Large intestine (tissue), 3 donors: ENCODE data around the gene CRAT. TPM values are rescaled to one million over a fixed set of nuclear protein-coding genes. Genes with fewer than 3 reads are reported as not detected.

Experiments used
- DNase-seq, 2 donors: peaks; one replicate each; pipeline versions ENCODE4 v3.0.0 to v3.0.0-alpha.2; 2013
- H3K27ac ChIP-seq: one replicate; pipeline ENCODE4 v1.5.1; 2013; ENCODE audit warnings: low read length
- H3K27me3 ChIP-seq: 2 replicates; pipeline ENCODE4 v1.6.1; 2013; ENCODE audit warnings: low read length; ENCODE audit not compliant: control insufficient read depth, insufficient read depth
- H3K36me3 ChIP-seq: 2 replicates; pipeline ENCODE4 v1.6.1; 2013; ENCODE audit warnings: low read length; ENCODE audit not compliant: control insufficient read depth, insufficient read depth
- H3K4me1 ChIP-seq: one replicate; pipeline ENCODE4 v1.6.1; 2013; ENCODE audit warnings: low read length; ENCODE audit not compliant: control insufficient read depth, insufficient read depth
- H3K4me3 ChIP-seq: one replicate; pipeline ENCODE4 v1.5.1; 2013; ENCODE audit warnings: low read length
- H3K9me3 ChIP-seq: one replicate; pipeline ENCODE4 v1.6.1; 2013; ENCODE audit warnings: mild to moderate bottlenecking, low read depth, low read length, moderate library complexity; ENCODE audit not compliant: control insufficient read depth
- WGBS: methylation state at CpG from one replicate; pipeline ENCODE4 v1.1.5; 2013; ENCODE audit warnings: low lambda C conversion rate; ENCODE audit not compliant: insufficient coverage; 5-methylcytosine and 5-hydroxymethylcytosine counted together
- polyA plus RNA-seq: library from polyadenylated mRNA; unstranded; fragments of 120-200 nt; gene quantifications from one replicate; pipeline ENCODE4 v1.2.1, GENCODE V29; 2013

CRAT gene
- polyA plus RNA-seq, 1 donor: 84.3 TPM

DNA sequence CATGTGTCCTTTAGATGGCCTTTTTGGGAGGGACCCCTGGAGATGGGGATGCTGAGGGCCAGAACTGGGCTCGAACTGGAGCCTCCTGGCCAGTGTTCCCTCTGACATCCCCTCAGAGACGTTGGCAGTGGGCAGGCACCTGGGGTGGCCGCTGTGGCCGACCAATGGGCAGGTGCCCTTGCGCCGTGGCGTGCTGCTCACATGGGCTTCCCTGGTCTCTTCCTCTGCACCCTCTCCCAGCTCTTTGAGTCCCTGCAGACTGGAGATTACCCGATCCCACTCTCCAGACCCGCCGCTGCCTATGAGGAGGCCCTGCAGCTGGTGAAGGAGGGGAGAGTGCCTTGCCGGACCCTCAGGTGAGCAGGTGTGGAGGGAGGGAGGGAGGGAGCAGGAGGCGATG is 49.6 kb downstream of the CRAT start:
- no peak overlapping the region for H3K27ac ChIP-seq
- H3K36me3 ChIP-seq: peaks cover 68% of the 10 kb centered on the region
- H3K27me3 ChIP-seq: no peaks in the 10 kb centered on the region
- H3K4me3 ChIP-seq: no peak overlapping the region
- WGBS: 80% methylated on average over 1 of the region's 12 CpGs
- no peaks in the 10 kb centered on the region for H3K4me1 ChIP-seq
- H3K9me3 ChIP-seq: no peaks in the 10 kb centered on the region
- DNase-seq: no peak

- peaks cover 61% of the 10 kb centered on the region for H3K36me3 ChIP-seq
- no CpG with 5 or more reads among the region's 37 CpGs for WGBS
- H3K4me1 ChIP-seq: no peaks in the 10 kb centered on the region
- no peak overlapping the region for H3K4me3 ChIP-seq
- no peaks in the 10 kb centered on the region for H3K9me3 ChIP-seq
- DNase-seq: no peak
- no peak overlapping the region for H3K27ac ChIP-seq
- H3K27me3 ChIP-seq: no peaks in the 10 kb centered on the region
Measured at GRCh38 chr9:129059796-129060785, 50.5 kb downstream of the CRAT start.

DNA sequence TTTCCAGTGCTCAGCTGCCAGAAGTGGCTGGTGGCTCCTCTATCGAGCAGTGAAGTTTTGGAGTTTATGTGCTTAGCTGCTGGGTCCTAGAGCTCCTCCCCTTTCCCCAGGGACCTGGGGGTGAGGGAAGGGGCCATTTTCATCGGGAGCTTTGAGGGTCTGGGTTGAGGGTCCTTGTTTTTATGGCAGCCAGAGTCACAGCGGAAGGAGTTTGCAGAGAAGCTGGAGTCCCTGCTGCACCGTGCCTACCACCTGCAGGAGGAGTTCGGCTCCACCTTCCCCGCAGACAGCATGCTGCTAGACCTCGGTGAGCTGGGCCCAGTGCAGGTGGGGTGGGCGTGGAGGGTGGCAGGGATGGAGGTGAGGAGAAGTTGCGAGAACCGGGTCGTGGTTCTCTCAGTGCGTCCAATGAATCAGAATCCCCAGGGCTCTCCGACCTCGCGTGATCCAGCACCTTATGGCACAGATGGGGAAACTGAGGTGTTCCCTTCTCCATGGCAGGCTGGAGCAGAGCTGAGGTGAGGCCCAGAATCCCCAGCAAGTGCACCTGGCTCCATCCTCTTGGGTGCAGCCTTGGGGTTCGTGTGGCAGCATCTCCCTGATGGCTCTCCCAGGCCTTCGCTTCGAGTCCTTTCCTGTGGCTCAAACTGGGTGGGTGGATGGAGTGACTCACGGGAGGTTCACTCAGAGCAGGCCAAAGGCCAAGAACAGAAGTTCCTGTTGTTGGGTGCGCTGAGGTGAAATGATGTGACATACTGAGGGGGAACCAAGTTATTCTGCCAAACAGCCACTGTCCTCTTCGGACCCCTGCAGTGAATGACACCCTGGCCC is 51.4 kb downstream of the CRAT start:
- no peak for DNase-seq
- H3K4me1 ChIP-seq: no peaks in the 10 kb centered on the region
- no peak overlapping the region for H3K4me3 ChIP-seq
- H3K36me3 ChIP-seq: peaks cover 57% of the 10 kb centered on the region
- H3K27ac ChIP-seq: no peak overlapping the region
- no peaks in the 10 kb centered on the region for H3K27me3 ChIP-seq
- no peaks in the 10 kb centered on the region for H3K9me3 ChIP-seq
- no CpG with 5 or more reads among the region's 21 CpGs for WGBS

DNA sequence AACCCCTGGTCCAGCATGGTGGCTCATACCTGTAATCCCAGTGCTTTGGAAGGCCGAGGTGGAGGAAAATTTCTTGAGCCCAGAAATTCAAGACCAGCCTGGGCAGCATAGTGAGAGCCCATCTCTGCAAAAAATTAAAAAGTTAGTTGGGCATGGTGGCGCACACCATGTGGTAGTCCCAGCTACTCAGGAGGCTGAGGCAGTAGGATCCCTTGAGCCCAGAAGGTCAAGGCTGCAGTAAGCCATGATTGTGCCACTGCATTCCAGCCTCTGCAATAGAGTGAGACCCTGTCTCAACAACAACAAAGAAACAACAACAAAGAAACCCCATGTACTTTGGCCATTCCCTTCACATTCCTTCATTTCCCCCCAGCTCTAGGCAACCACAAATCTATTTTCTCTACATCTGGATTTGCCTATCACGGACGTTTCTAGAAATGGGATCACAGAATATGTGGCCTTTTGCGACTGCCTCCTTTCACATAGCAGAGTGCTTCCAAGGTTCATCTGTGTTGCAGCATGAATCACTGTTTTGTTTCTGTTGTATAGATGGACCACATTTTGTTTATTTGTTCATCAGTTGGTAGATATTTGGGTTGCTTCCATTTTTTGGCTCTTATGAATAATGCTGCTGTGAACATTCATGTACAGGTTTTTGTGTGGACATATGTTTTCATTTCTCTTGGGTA is 56.3 kb downstream of the CRAT start:
- H3K27ac ChIP-seq: no peak overlapping the region
- DNase-seq: no peak
- H3K36me3 ChIP-seq: peaks cover 30% of the 10 kb centered on the region
- H3K9me3 ChIP-seq: no peaks in the 10 kb centered on the region
- H3K4me3 ChIP-seq: no peak overlapping the region
- 92% methylated on average over 2 of the region's 5 CpGs for WGBS
- no peaks in the 10 kb centered on the region for H3K4me1 ChIP-seq
- no peaks in the 10 kb centered on the region for H3K27me3 ChIP-seq

DNA sequence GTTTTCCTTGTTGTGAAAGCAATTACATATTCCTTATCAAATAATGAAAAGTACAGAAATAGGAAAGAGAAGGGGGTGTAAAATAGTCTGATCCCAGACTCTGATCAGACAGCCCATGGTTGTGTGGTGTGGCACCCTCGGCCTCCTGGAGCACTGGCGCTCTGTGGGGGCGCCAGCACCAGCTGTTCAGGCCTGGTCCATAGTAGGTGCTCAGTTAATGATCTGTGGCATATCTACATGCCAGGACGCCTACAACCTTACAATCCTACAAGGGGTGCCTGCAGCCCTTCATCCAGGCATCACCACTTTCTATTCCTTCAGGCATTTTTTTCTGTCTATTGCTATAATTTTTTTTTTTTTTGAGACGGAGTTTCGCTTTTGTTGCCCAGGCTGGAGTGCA is 57.6 kb downstream of the CRAT start:
- no CpG with 5 or more reads among the region's 6 CpGs for WGBS
- no peaks in the 10 kb centered on the region for H3K27me3 ChIP-seq
- H3K9me3 ChIP-seq: no peaks in the 10 kb centered on the region
- H3K36me3 ChIP-seq: peaks cover 34% of the 10 kb centered on the region
- H3K4me3 ChIP-seq: no peak overlapping the region
- H3K27ac ChIP-seq: no peak overlapping the region
- H3K4me1 ChIP-seq: no peaks in the 10 kb centered on the region
- no peak for DNase-seq

- Histone ChIP-seq H3K27ac (no peak overlapping the region), H3K4me3 (no peak overlapping the region), H3K36me3 (peaks cover 37% of the 10 kb centered on the region), H3K9me3 (no peaks in the 10 kb centered on the region), H3K4me1 (no peaks in the 10 kb centered on the region), H3K27me3 (no peaks in the 10 kb centered on the region)
- no peak for DNase-seq
- 100% methylated on average over 3 of the region's 8 CpGs for WGBS
Measured at GRCh38 chr9:129052592-129052991, 58.0 kb downstream of the CRAT start.

Other genes starting within 250 kb of the CRAT start
- gene KYAT1, start 228.8 kb downstream of the CRAT start, polyA plus RNA-seq: 6.5 TPM
- gene LRRC8A, start 228.7 kb downstream of the CRAT start, polyA plus RNA-seq: 18.5 TPM
- 19.0 TPM for gene PHYHD1, start 189.8 kb downstream of the CRAT start, polyA plus RNA-seq
- gene DOLK, start 163.2 kb downstream of the CRAT start, polyA plus RNA-seq: 14.8 TPM
- gene NUP188, start 163.1 kb downstream of the CRAT start, polyA plus RNA-seq: 35.3 TPM
- 81.7 TPM for gene SH3GLB2, start 82.5 kb downstream of the CRAT start, polyA plus RNA-seq
- 25.3 TPM for gene MIGA2, start 74.2 kb downstream of the CRAT start, polyA plus RNA-seq
- 25.3 TPM for gene DOLPP1, start 29.7 kb downstream of the CRAT start, polyA plus RNA-seq
- gene PTPA, start 622 bp upstream of the CRAT start, polyA plus RNA-seq: 70.1 TPM
- 11.6 TPM for gene IER5L, start 67.5 kb upstream of the CRAT start, polyA plus RNA-seq